DMS79 treated with DMSO at 0.1 percent for 48 hours (cell line): ENCODE measurements around the gene ASGR1.
"Not testable (repeated sequence)": the region's sequence is repeated elsewhere in the genome, so short reads cannot be mapped to it uniquely, and the experiment has no call there.

Experiments used
- DNase-seq: peaks from one replicate; lab custom pipeline; 2025; lab: John Stamatoyannopoulos, UW

Gene ASGR1

GRCh38 chr17:7158424-7158823, 20.7 kb downstream of the ASGR1 start:
- DNase-seq, result not testable (repeated sequence)

DNA sequence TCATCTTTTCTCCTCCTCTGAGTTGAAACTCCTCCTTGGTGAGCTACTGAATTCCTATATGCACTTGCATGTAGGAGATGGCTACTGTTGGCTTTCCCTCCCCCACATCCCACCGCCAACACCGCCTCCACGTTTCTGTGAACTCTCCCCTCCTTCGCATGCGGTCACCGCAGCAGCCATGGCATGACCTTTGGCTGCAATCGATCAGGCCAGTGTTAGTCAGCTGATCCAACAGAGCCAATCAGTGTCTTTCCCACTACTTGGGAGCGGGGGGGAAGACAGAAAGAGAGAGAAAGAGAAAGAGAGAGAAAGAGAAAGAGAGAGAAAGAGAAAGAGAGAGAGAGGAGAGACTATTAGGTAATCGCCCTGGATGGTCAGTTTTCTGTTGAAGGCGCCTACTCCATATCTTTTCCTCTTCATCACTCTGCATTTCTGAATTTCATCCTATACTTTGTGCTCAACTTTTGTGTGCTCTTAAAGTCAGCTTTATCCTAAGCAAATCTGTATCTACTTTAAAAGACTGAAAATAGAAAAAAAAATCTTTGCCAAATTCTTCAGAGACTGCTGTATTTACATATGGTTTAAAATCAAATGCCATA, 22.7 kb downstream of the ASGR1 start:
- no peak for DNase-seq

GRCh38 chr17:7147772-7148171, 31.4 kb downstream of the ASGR1 start:
- DNase-seq, result no peak

- no peak for DNase-seq
Observed at GRCh38 chr17:7146115-7146514, 33.1 kb downstream of the ASGR1 start.

- DNase-seq, result no peak
Observed at GRCh38 chr17:7144213-7144612, 35.0 kb downstream of the ASGR1 start.

GRCh38 chr17:7141824-7142223, 37.3 kb downstream of the ASGR1 start:
- peak; percentile 78 for DNase-seq

- DNase-seq, result no peak
Observed at GRCh38 chr17:7139400-7139799, 39.8 kb downstream of the ASGR1 start.

DNA sequence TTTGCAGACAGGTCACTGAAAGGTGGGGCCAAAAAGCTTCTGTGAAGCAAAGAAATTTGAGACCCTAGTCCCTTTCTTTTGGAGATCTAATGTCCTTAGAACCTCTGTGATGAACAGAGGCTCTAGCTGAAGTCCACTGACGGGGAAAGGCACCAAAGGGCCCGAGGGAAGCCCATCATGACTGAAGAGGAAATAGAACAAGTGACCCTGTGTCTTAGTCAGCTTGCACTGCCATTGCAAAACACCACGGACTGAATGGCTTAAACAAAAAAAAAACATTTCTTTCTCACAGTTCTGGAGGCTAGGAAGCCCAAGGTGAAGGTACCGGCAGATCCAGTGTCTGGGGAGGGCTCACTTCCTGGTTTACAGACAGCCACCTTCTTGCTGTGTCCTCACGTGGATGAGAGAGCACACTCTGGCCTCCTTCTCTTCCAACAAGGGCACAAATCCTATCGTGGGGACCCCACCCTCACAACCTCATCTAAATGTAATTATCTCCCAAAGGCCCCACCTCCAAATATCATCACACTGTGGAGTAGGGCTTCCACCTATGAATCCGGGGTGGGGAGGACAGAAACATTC, 40.3 kb downstream of the ASGR1 start:
- DNase-seq, result no peak

DNA sequence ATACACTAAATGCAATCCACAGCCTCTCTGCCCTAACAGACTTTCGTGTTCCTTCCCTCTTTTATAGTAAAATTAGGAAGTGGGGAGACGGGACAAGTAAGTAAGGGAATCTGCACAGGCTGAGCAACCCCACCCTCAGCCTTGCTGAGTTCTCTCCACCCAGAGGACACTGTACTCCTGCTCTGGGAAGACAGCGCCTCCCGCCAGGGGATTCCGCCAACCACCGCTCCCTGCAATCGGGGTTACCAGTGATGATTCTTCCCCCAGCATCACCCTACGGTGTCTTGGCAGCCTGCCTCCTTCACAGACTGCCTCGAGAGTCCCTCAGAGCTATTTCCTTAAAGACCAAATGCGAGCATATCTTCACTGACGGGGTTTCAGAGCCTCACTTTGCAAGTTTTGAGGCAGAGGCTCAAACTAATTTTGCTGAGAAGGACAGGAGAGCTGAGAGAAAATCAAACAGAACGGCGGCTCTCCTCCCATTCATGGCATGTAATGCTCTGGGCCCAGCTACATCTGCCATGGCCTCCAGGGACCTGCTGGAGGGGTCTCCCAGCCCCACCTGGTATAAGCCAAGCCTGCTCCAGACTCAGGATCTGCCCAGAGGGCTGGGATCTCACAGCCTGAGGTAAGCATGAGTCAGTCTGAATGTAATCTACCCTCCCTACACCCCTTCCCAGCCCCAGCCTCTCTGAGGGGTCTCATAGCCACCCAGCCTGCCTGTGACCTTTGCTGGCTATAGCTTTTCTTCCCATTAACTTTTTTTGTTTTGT, 41.8 kb downstream of the ASGR1 start:
- DNase-seq, result no peak

DNA sequence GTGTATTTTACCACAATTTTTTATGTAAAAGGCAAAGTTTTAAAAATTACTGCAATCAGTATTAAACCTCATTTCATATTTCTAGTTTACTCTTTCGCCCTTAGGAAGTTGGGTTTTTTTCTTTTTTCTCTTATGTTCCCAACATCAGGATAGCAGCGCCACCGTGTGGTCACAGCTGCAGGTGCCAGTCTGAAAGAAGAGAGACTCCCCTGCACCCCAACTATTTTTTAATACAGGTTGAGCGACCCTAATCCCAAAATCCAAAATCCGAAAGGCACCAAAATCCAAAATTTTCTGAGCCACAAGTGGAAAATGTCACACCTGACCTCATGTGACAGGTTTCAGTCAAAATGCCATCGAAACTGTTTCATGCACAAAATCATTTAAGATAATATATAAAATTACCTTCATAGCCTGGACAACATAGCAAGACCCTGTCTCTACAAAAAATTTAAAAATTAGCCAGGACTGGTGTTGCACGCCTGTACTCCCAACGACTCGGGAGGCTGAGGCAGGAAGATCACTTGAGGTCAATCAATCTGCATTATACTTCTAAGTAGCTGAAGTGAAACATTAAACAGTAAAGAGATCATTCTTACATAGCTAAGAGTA, 42.8 kb downstream of the ASGR1 start:
- peak; percentile 62 for DNase-seq

GRCh38 chr17:7133916-7134315, 45.3 kb downstream of the ASGR1 start:
- no peak for DNase-seq

- DNase-seq, result no peak
Observed at GRCh38 chr17:7133424-7133823, 45.7 kb downstream of the ASGR1 start.

DNA sequence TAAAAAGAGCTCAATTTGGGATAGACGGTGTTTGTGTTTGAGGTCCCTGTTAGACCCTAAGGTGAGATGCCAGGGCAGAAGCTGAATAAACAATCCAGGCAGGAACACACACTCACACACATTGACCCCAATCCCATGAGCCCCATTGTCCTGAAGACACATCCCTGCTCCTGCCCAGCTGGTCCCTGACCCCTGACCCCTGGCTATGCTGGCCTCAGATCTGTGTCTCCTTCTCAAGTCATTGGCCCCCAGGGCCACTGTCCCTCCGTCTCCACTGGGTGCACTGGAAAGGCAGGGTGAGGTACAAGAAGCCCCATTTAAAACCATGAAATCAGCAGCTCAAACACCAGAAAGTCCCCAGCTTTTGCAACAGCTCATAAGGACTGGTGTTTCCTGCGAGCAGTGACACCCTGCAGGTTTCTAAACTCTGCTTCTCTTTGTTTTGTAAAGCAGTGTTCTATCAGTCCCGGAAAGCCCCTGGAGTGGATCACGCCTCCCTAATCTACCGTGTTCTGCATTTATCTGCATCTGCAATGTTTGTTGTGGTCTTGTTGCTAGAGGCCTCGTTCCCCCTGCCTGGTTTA, 46.6 kb downstream of the ASGR1 start:
- DNase-seq, result no peak

DNA sequence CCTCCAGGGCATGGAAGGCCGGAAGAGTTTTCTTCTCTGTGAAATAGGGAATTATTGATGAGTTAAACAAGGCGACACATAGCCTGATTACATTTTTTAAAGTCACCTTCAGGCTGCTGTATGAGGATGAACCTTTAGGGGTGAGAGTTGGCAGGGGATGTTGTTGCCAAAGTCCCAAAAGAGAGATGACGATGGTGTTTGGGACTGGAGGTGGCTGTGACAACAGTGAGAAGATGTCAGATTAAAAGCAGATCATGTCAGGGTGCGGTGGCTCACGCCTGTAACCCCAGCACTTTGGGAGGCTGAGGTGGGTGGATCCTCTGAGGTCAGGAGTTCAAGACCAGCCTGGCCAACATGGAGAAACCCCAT, 47.8 kb downstream of the ASGR1 start:
- DNase-seq, result no peak

DNA sequence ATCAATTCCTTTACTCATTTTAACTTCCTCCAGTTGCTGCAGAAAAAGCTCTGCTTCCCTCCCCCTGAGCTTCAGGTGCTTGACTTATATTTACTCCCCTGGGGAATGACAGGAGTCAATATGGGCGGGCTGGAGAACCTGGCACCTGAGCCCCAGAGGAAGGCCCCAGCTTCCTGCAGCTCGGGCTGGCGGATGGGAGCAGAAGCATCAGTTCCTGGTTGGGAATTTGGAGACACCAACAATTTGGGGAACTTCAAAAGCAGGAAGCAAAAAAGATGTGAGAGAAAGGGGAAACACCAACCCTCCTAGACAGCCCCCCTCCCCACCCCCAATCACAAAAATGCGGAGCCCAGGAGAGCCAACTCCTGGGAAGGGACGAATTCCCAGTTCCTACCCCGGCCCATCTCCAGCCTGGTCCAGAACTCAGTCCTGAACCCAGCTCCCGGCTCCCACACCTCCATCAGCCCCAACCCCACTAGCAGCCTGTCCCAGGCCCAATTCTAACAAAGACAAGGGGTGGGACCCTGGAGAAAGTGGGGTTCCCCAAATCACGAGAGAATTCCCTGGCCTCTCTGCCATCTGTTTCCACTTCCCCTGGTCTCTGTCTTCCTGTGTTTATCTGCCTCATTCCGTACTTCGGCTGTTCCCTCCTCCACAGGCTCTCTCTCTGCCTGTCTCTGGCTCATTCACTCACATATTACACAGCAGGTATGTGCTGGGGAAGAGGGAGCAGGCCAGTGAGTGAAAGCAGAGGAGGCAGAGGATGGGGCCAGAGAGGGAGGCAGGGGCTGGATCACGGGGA, 48.3 kb downstream of the ASGR1 start:
- DNase-seq, result no peak

- DNase-seq, result no peak
Observed at GRCh38 chr17:7129311-7129710, 49.9 kb downstream of the ASGR1 start.

GRCh38 chr17:7128160-7128559, 51.0 kb downstream of the ASGR1 start:
- no peak for DNase-seq

GRCh38 chr17:7127501-7127900, 51.7 kb downstream of the ASGR1 start:
- DNase-seq, result not testable (repeated sequence)

DNA sequence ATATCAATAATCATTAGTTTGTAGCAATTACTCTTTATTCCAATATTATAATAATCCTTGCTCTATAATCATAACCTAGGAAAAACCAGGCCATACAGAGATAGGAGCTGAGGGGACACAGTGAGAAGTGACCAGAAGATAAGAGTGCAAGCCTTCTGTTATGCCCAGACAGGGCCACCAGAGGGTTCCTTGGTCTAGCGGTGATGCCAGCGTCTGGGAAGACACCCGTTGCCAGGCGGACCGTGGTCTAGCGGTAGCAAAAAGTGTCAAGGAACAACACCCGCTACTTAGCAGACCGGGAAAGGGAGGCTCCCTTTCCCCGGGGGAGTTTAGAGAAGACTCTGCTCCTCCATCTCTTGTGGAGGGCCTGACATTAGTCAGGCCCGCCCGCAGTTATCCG, 52.8 kb downstream of the ASGR1 start:
- not testable (repeated sequence) for DNase-seq

DNA sequence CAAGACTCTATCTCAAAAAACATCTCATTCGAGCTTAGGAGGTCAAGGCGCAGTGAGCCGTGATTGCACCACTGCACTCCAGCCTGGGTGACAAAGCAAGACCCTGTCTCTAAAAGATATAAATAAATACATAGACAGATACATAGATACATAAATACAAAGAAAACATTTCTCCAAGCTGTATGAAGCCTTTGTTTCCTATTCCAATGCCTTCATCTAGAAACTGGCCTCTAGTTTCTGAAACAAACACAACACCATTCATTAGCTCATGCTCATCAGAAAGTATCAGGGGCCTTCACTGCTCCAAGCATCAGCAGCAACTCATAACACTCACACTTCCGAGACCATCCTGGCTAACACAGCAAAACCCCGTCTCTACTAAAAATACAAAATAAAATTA, 54.2 kb downstream of the ASGR1 start:
- DNase-seq, result no peak

GRCh38 chr17:7123844-7124243, 55.3 kb downstream of the ASGR1 start:
- no peak for DNase-seq
